Lower leg skin (tissue), 3 donors: ENCODE data around the gene SLC35A4.

Source experiments
- POLR2A ChIP-seq, 2 donors: fragments of 450-650 bp; IDR thresholded peaks; one replicate each; pipeline ENCODE4 v1.6.1; 2016 to 2017; ENCODE audit warnings: antibody characterized with exemption in 2 of 2, mild to moderate bottlenecking in 1 of 2, moderate library complexity in 1 of 2
- TF ChIP-seq, protein P1 (sequence below), 3 donors: fragments of 450-650 bp; IDR thresholded peaks; one replicate each; pipeline ENCODE4 v1.5.1; 2016; ENCODE audit warnings: antibody characterized with exemption in 3 of 3, mild to moderate bottlenecking in 3 of 3, moderate library complexity in 2 of 3

DNA sequence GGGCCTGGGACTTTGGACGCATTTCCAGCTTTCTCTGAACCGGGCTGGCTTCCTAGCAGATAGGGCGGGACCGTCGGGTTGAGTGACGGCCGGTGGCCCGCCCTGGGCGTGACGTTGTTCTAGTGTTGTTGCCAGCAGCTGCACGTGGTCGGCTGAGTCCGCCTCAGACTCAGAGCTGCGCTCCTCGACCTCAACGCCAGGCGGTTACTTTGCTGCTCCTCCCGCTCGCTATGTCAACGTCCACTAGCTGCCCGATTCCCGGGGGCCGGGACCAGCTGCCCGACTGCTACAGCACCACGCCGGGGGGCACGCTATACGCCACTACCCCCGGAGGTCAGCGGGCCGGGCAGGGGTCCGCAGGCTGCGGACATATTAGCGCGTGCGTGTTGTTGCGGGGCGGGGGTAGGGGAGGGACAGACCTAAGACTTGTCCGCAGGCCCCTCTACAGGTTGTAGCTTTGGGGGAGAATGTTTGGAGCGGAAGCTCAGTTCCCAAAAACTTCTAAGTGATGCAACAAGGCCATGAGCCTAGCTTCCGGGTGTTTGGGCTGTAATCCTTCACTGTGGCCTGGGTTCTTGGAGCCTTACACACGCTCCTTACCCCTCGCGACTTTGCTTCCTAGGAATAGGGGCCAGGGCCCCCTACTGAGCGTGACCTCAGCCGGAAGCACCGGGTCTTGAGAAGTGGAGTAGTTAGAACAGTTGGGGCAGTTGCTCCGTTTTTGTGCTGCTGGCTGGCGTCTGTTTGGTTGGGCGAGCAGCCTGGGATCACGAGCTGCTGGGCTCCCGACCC lies 16.9 kb upstream of the SLC35A4 start, which contains the start of gene EIF4EBP3:
- peak in 1 of 2 donors; percentile 47 for TF ChIP-seq POLR2A (IDR thresholded peaks at IDR 0.05)
- TF ChIP-seq, protein P1, sequence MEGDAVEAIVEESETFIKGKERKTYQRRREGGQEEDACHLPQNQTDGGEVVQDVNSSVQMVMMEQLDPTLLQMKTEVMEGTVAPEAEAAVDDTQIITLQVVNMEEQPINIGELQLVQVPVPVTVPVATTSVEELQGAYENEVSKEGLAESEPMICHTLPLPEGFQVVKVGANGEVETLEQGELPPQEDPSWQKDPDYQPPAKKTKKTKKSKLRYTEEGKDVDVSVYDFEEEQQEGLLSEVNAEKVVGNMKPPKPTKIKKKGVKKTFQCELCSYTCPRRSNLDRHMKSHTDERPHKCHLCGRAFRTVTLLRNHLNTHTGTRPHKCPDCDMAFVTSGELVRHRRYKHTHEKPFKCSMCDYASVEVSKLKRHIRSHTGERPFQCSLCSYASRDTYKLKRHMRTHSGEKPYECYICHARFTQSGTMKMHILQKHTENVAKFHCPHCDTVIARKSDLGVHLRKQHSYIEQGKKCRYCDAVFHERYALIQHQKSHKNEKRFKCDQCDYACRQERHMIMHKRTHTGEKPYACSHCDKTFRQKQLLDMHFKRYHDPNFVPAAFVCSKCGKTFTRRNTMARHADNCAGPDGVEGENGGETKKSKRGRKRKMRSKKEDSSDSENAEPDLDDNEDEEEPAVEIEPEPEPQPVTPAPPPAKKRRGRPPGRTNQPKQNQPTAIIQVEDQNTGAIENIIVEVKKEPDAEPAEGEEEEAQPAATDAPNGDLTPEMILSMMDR (IDR thresholded peaks at IDR 0.05), result peak in 1 of 3 donors; percentile 94
